PC-3 (cell line): ENCODE data around the gene PDCD11. TPM values are rescaled to one million over a fixed set of nuclear protein-coding genes. Genes with fewer than 3 reads are reported as not detected.

Source experiments
- ATAC-seq: fragments of 200-7000 bp; cut with Tn5 transposase; 2 replicates; pipeline ENCODE4 v1.9.1; 2020; ENCODE audit warnings: mild to moderate bottlenecking, moderate library complexity
- BruUV-seq: library from RNA; stranded (reverse); fragments of 400-500 nt; replicated peaks from 2 replicates; lab custom pipeline; 2021; lab: Mats Ljungman, UMichigan
- CTCF ChIA-PET: fragments of 300-600 bp; sonication (Branson Sonifier 250); formaldehyde crosslinking; loops from one replicate; lab custom pipeline; 2022; ENCODE audit warnings: antibody characterized with exemption; lab: Charles Lee
- POLR2A ChIA-PET: fragments of 300-600 bp; sonication (Branson Sonifier 250); formaldehyde crosslinking; loops from one replicate; lab custom pipeline; 2022; ENCODE audit warnings: antibody characterized with exemption; ENCODE audit not compliant: unreplicated experiment; lab: Charles Lee
- DNase-seq: peaks from one replicate; pipeline ENCODE4 v3.0.0-alpha.2; 2015
- H2AFZ ChIP-seq: fragments of 300-600 bp; sonication (generic); 2 replicates; pipeline ENCODE4 v1.6.0; 2016; ENCODE audit warnings: antibody characterized with exemption, low read length
- H3F3A ChIP-seq: fragments of 300-600 bp; sonication (generic); one replicate; pipeline ENCODE4 v1.6.0; 2017; ENCODE audit warnings: antibody characterized with exemption, low read length, control low read depth, mild to moderate bottlenecking; ENCODE audit not compliant: unreplicated experiment
- H3K27ac ChIP-seq: fragments of 300-600 bp; sonication (generic); 2 replicates; pipeline ENCODE4 v1.5.1; 2016; ENCODE audit warnings: mild to moderate bottlenecking, low read length
- H3K27me3 ChIP-seq: fragments of 300-600 bp; sonication (generic); 2 replicates; pipeline ENCODE4 v1.6.1; 2016; ENCODE audit warnings: low read length, mixed read lengths
- H3K36me3 ChIP-seq: fragments of 300-600 bp; sonication (generic); 2 replicates; pipeline ENCODE4 v1.6.1; 2016; ENCODE audit warnings: low read depth, mixed run types, low read length, mixed read lengths
- H3K4me1 ChIP-seq: fragments of 300-600 bp; sonication (generic); 2 replicates; pipeline ENCODE4 v1.5.1; 2016; ENCODE audit warnings: low read length; ENCODE audit not compliant: insufficient read depth
- H3K4me2 ChIP-seq: fragments of 300-600 bp; sonication (generic); 2 replicates; pipeline ENCODE4 v1.6.0; 2016; ENCODE audit warnings: low read length
- H3K4me3 ChIP-seq: fragments of 300-600 bp; sonication (generic); 2 replicates; pipeline ENCODE4 v1.5.1; 2016; ENCODE audit warnings: mild to moderate bottlenecking, low read length, mixed read lengths
- H3K79me2 ChIP-seq: fragments of 300-600 bp; sonication (generic); 2 replicates; pipeline ENCODE4 v1.6.1; 2017; ENCODE audit warnings: low read length, mixed read lengths
- H3K9ac ChIP-seq: fragments of 300-600 bp; sonication (generic); 2 replicates; pipeline ENCODE4 v1.6.0; 2016; ENCODE audit warnings: mild to moderate bottlenecking, low read length
- H3K9me2 ChIP-seq: fragments of 300-600 bp; sonication (generic); replicated peaks from 2 replicates; pipeline ENCODE4 v1.6.1; 2016; ENCODE audit warnings: mixed run types, low read length, mixed read lengths
- H3K9me3 ChIP-seq: fragments of 300-600 bp; sonication (generic); 2 replicates; pipeline ENCODE4 v1.6.1; 2016; ENCODE audit warnings: low read length, mixed read lengths
- H4K20me1 ChIP-seq: fragments of 300-600 bp; sonication (generic); 2 replicates; pipeline ENCODE4 v1.6.1; 2016; ENCODE audit warnings: low read length, mixed read lengths
- CTCF ChIP-seq: fragments of 300-600 bp; sonication (generic); conservative IDR thresholded peaks from 2 replicates; pipeline ENCODE4 v1.5.1; 2017; ENCODE audit warnings: antibody characterized with exemption, low read depth, mild to moderate bottlenecking, low read length
- EZH2 ChIP-seq: fragments of 300-600 bp; sonication (generic); IDR thresholded peaks from one replicate; pipeline ENCODE4 v1.6.1; 2017; ENCODE audit warnings: antibody characterized with exemption, mild to moderate bottlenecking, low read length; ENCODE audit not compliant: unreplicated experiment
- EZH2phosphoT487 ChIP-seq: fragments of 300-600 bp; sonication (generic); IDR thresholded peaks from 2 replicates; pipeline ENCODE4 v1.6.1; 2018; ENCODE audit warnings: mild to moderate bottlenecking, antibody characterized with exemption, low read length, borderline replicate concordance
- intact Hi-C: fragments of 100-400 bp; cut with micrococcal nuclease; formaldehyde crosslinking; loops from 2 replicates; pipeline ENCODE4 v1.9.0; 2023
- total RNA-seq: library from RNA; depleted of rRNA; stranded (reverse); fragments of >200 nt; gene quantifications from 2 replicates; pipeline ENCODE4 v1.2.3, GENCODE V29; 2014

PDCD11 gene
- total RNA-seq, 1 experiment from 2014 or later, result 41.9 TPM

GRCh38 chr10:103456074-103456660 lies 59.7 kb downstream of the PDCD11 start:
- Histone ChIP-seq H3K9me3 (no peaks in the 10 kb centered on the region), H3K27me3 (no peaks in the 10 kb centered on the region), H3K36me3 (no peaks in the 10 kb centered on the region), H3K27ac (no peak overlapping the region), H3K9ac (no peak overlapping the region), H2AFZ (no peak overlapping the region), H3K4me1 (peaks cover 8% of the 10 kb centered on the region), H3F3A (no peaks in the 10 kb centered on the region), H3K4me2 (no peak overlapping the region), H4K20me1 (no peaks in the 10 kb centered on the region), H3K4me3 (no peak overlapping the region), H3K9me2 (no peaks in the 10 kb centered on the region), H3K79me2 (no peaks in the 10 kb centered on the region)
- TF ChIP-seq EZH2phosphoT487, result no peak
- TF ChIP-seq EZH2, result no peak
- no peak for TF ChIP-seq CTCF
- DNase-seq (no peak), ATAC-seq (no peak)
- intact Hi-C loops, result no loop called here
- ChIA-PET POLR2A (no interaction called here), CTCF (no interaction called here)
- no TSS peak for BruUV-seq

GRCh38 chr10:103457176-103457712 lies 60.8 kb downstream of the PDCD11 start:
- Histone ChIP-seq H3K9ac (no peak overlapping the region), H3F3A (no peaks in the 10 kb centered on the region), H3K9me3 (no peaks in the 10 kb centered on the region), H2AFZ (no peak overlapping the region), H3K4me2 (no peak overlapping the region), H3K79me2 (no peaks in the 10 kb centered on the region), H3K9me2 (no peaks in the 10 kb centered on the region), H4K20me1 (no peaks in the 10 kb centered on the region), H3K4me3 (no peak overlapping the region), H3K27ac (no peak overlapping the region), H3K27me3 (no peaks in the 10 kb centered on the region), H3K4me1 (no peaks in the 10 kb centered on the region), H3K36me3 (no peaks in the 10 kb centered on the region)
- no TSS peak for BruUV-seq
- ATAC-seq, result no peak
- TF ChIP-seq EZH2phosphoT487 (no peak), CTCF (no peak), EZH2 (no peak)
- intact Hi-C loops, result no loop called here
- ChIA-PET POLR2A (no interaction called here), CTCF (no interaction called here)
- no peak for DNase-seq

GRCh38 chr10:103457896-103458583 lies 61.6 kb downstream of the PDCD11 start:
- no peaks in the 10 kb centered on the region for H3K9me3 ChIP-seq
- no peaks in the 10 kb centered on the region for H3F3A ChIP-seq
- no peak for DNase-seq
- no peak for TF ChIP-seq CTCF
- H2AFZ ChIP-seq, result no peak overlapping the region
- H3K4me1 ChIP-seq, result no peaks in the 10 kb centered on the region
- H3K79me2 ChIP-seq, result no peaks in the 10 kb centered on the region
- ChIA-PET POLR2A (no interaction called here), CTCF (no interaction called here)
- no peaks in the 10 kb centered on the region for H4K20me1 ChIP-seq
- H3K4me3 ChIP-seq, result no peak overlapping the region
- BruUV-seq, result no TSS peak
- no peaks in the 10 kb centered on the region for H3K36me3 ChIP-seq
- no peak overlapping the region for H3K9ac ChIP-seq
- no peaks in the 10 kb centered on the region for H3K27me3 ChIP-seq
- no peak for ATAC-seq
- no peak overlapping the region for H3K27ac ChIP-seq
- no peak overlapping the region for H3K4me2 ChIP-seq
- intact Hi-C loops, result no loop called here
- no peaks in the 10 kb centered on the region for H3K9me2 ChIP-seq
